ENCODE data around the gene NAMPT.

- TF ChIP-seq CTCF (IDR thresholded peaks at IDR 0.05 in 4 of 5, conservative IDR thresholded peaks at IDR 0.05 in 1 of 5) (no peak), POLR2A (IDR thresholded peaks at IDR 0.05) (no peak)
Measured at GRCh38 chr7:106287786-106288185, 3.0 kb upstream of the NAMPT start.

Measured in gastrocnemius medialis (tissue), 4 donors.